SK-N-SH treated with all-trans-retinoic acid at 6 μM for 48 hours (cell line): ENCODE data around the gene PRELID3B.

ENCODE experiments used
- ARNTL ChIP-seq: fragments of 450-650 bp; formaldehyde crosslinking; IDR thresholded peaks from 2 replicates; pipeline ENCODE4 v1.5.0; 2020; ENCODE audit warnings: low read depth, mild to moderate bottlenecking, moderate library complexity, borderline replicate concordance
- BACH2 ChIP-seq: fragments of 250-450 bp; sonication (Bioruptor Pico); IDR thresholded peaks from 2 replicates; pipeline ENCODE4 v1.9.0; 2021; ENCODE audit warnings: mild to moderate bottlenecking, borderline replicate concordance
- CREB5 ChIP-seq: fragments of 250-450 bp; sonication (Bioruptor Pico); IDR thresholded peaks from 2 replicates; pipeline ENCODE4 v1.5.1; 2020; ENCODE audit warnings: low read depth, mild to moderate bottlenecking, moderate library complexity
- ESRRG ChIP-seq: fragments of 250-450 bp; sonication (Bioruptor Pico); IDR thresholded peaks from 2 replicates; pipeline ENCODE4 v1.6.1; 2021; ENCODE audit warnings: mild to moderate bottlenecking
- GLIS3 ChIP-seq: fragments of 250-450 bp; sonication (Bioruptor Pico); IDR thresholded peaks from 2 replicates; pipeline ENCODE4 v1.5.0; 2020; ENCODE audit warnings: mild to moderate bottlenecking, moderate library complexity
- ISL1 ChIP-seq: fragments of 250-450 bp; sonication (Bioruptor Pico); IDR thresholded peaks from 2 replicates; pipeline ENCODE4 v2.1.2; 2022; ENCODE audit warnings: mild to moderate bottlenecking, moderate library complexity
- PATZ1 ChIP-seq: fragments of 250-450 bp; sonication (Bioruptor Pico); IDR thresholded peaks from 2 replicates; pipeline ENCODE4 v1.8.0; 2020; ENCODE audit warnings: mild to moderate bottlenecking, moderate library complexity, borderline replicate concordance
- PPARA ChIP-seq: fragments of 250-450 bp; sonication (Bioruptor Pico); IDR thresholded peaks from 2 replicates; pipeline ENCODE4 v1.5.0; 2020; ENCODE audit warnings: mild to moderate bottlenecking, borderline replicate concordance
- RARB ChIP-seq: fragments of 250-450 bp; sonication (Bioruptor Pico); IDR thresholded peaks from 2 replicates; pipeline ENCODE4 v1.8.0; 2021; ENCODE audit warnings: mild to moderate bottlenecking, moderate library complexity
- SNAI2 ChIP-seq: fragments of 250-450 bp; sonication (Bioruptor Pico); IDR thresholded peaks from 2 replicates; pipeline ENCODE4 v1.5.0; 2020; ENCODE audit warnings: mild to moderate bottlenecking, moderate library complexity
- TCF4 ChIP-seq: fragments of 250-450 bp; sonication (Bioruptor Pico); IDR thresholded peaks from 2 replicates; pipeline ENCODE4 v1.8.0; 2021; ENCODE audit warnings: mild to moderate bottlenecking, moderate library complexity, borderline replicate concordance
- TOX ChIP-seq: fragments of 250-450 bp; sonication (Bioruptor Pico); IDR thresholded peaks from 2 replicates; pipeline ENCODE4 v1.8.0; 2021; ENCODE audit warnings: mild to moderate bottlenecking, moderate library complexity, borderline replicate concordance
- ZFP30 ChIP-seq: fragments of 450-650 bp; formaldehyde crosslinking; IDR thresholded peaks from 2 replicates; pipeline ENCODE4 v1.5.0; 2022; ENCODE audit warnings: mild to moderate bottlenecking, moderate library complexity
- ZNF565 ChIP-seq: fragments of 450-650 bp; formaldehyde crosslinking; conservative IDR thresholded peaks from 2 replicates; pipeline ENCODE4 v1.5.0; 2020; ENCODE audit warnings: low read depth, mild to moderate bottlenecking, moderate library complexity

GRCh38 chr20:59068534-59068933 lies 25.9 kb upstream of the PRELID3B start:
- TF ChIP-seq RARB (CRISPR knock-in tag): no peak
- no peak for TF ChIP-seq ZFP30
- TF ChIP-seq ESRRG (CRISPR knock-in tag): no peak
- no peak for TF ChIP-seq TCF4
- no peak for TF ChIP-seq PATZ1
- no peak for TF ChIP-seq PPARA (CRISPR knock-in tag)
- no peak for TF ChIP-seq SNAI2 (CRISPR knock-in tag)
- no peak for TF ChIP-seq BACH2
- TF ChIP-seq CREB5 (CRISPR knock-in tag): no peak
- no peak for TF ChIP-seq GLIS3 (CRISPR knock-in tag)
- no peak for TF ChIP-seq ARNTL
- no peak for TF ChIP-seq ZNF565 (CRISPR knock-in tag)
- TF ChIP-seq TOX (CRISPR knock-in tag): no peak
- TF ChIP-seq ISL1: no peak
